H1 (cell line): ENCODE results near the gene ANK2. TPM values are rescaled to one million over a fixed set of nuclear protein-coding genes. Genes with fewer than 3 reads are reported as not detected.
A peak's percentile ranks its signal among the peaks of the same experiment; 100 is the strongest.

ENCODE experiments used
- CTCF ChIA-PET: fragments of 300-600 bp; sonication (Branson Sonifier 250); formaldehyde crosslinking; loops from one replicate; lab custom pipeline; 2021; ENCODE audit not compliant: partially characterized antibody; lab: Charles Lee
- POLR2A ChIA-PET: fragments of 300-600 bp; sonication (Branson Sonifier 250); formaldehyde crosslinking; loops from one replicate; lab custom pipeline; 2021; ENCODE audit warnings: inconsistent platforms; ENCODE audit not compliant: partially characterized antibody; lab: Charles Lee
- DNase-seq, 2 experiments: peaks; one replicate each; pipeline versions ENCODE4 v3.0.0 to v3.0.0-alpha.2; 2010 to 2022; ENCODE audit warnings: low spot score in 2 of 2, low read depth in 1 of 2, mixed read lengths in 1 of 2
- FAIRE-seq: peaks from 2 replicates; lab custom pipeline; 2011; peaks lifted over from hg19 to GRCh38; lab: Jason Lieb, UNC
- H2AFZ ChIP-seq: 2 replicates; pipeline ENCODE4 v1.8.1; 2012; ENCODE audit warnings: low read length, inconsistent platforms
- H2AK5ac ChIP-seq: 2 replicates; pipeline ENCODE4 v1.6.1; 2013; ENCODE audit warnings: low read depth, low read length
- H2BK120ac ChIP-seq: replicated peaks from 2 replicates; pipeline ENCODE3; 2013; ENCODE audit warnings: low read depth, low read length, inconsistent platforms
- H2BK12ac ChIP-seq: 2 replicates; pipeline ENCODE4 v1.6.1; 2013; ENCODE audit warnings: low read depth, low read length
- H2BK15ac ChIP-seq: 2 replicates; pipeline ENCODE4 v1.6.1; 2013; ENCODE audit warnings: low read length
- H2BK20ac ChIP-seq: 2 replicates; pipeline ENCODE4 v1.6.1; 2013; ENCODE audit warnings: low read length
- H2BK5ac ChIP-seq: 2 replicates; pipeline ENCODE4 v1.6.1; 2013; ENCODE audit warnings: low read depth, low read length
- H3K14ac ChIP-seq: 2 replicates; pipeline ENCODE4 v1.6.1; 2013; ENCODE audit warnings: inconsistent platforms; ENCODE audit not compliant: insufficient read length
- H3K18ac ChIP-seq: 2 replicates; pipeline ENCODE4 v1.6.1; 2013; ENCODE audit warnings: low read length; ENCODE audit errors: extremely low read depth
- H3K23ac ChIP-seq: 2 replicates; pipeline ENCODE4 v1.6.1; 2013; ENCODE audit warnings: inconsistent platforms; ENCODE audit not compliant: insufficient read length
- H3K23me2 ChIP-seq: 2 replicates; pipeline ENCODE4 v1.6.1; 2013; ENCODE audit warnings: low read depth, low read length
- H3K27ac ChIP-seq: 2 replicates; pipeline ENCODE4 v1.6.1; 2011; ENCODE audit warnings: low read depth, low read length, inconsistent platforms
- H3K27me3 ChIP-seq, 4 experiments: replicated peaks in 1 of 4; 1 replicate in 1 of 4; 2 replicates in 3 of 4; pipeline versions ENCODE4 v1.6.1 to v1.8.1; 2011 to 2013; ENCODE audit warnings: low read length in 3 of 4, mild to moderate bottlenecking in 3 of 4, inconsistent platforms in 2 of 4, mixed read lengths in 2 of 4, moderate library complexity in 1 of 4; ENCODE audit not compliant: control insufficient read depth in 3 of 4, insufficient read depth in 3 of 4; ENCODE audit errors: extremely low read depth in 1 of 4
- H3K36me3 ChIP-seq, 4 experiments: 2 replicates each; pipeline versions ENCODE4 v1.6.1 to v1.8.1; 2011 to 2013; ENCODE audit warnings: mild to moderate bottlenecking in 4 of 4, low read length in 3 of 4, moderate library complexity in 2 of 4, control low read depth in 1 of 4, inconsistent platforms in 1 of 4; ENCODE audit not compliant: insufficient read depth in 4 of 4, control insufficient read depth in 2 of 4
- H3K4ac ChIP-seq: replicated peaks from 2 replicates; pipeline ENCODE3; 2013; ENCODE audit warnings: low read length, low read depth, mixed read lengths, inconsistent platforms; ENCODE audit not compliant: insufficient read length
- H3K4me1 ChIP-seq, 4 experiments: replicated peaks in 1 of 4; 1 replicate in 1 of 4; 2 replicates in 3 of 4; pipeline versions ENCODE4 v1.6.1 to v1.8.1; 2011 to 2013; ENCODE audit warnings: low read length in 3 of 4, inconsistent platforms in 2 of 4, mixed read lengths in 1 of 4; ENCODE audit not compliant: insufficient read depth in 4 of 4, control insufficient read depth in 3 of 4
- H3K4me2 ChIP-seq, 2 experiments: 2 replicates each; pipeline versions ENCODE4 v1.6.1 to v1.8.1; 2011 to 2013; ENCODE audit warnings: low read depth in 2 of 2, low read length in 2 of 2, control low read depth in 1 of 2, inconsistent platforms in 1 of 2, mild to moderate bottlenecking in 1 of 2; ENCODE audit not compliant: insufficient read depth in 1 of 2
- H3K4me3 ChIP-seq, 4 experiments: fragments of 200-600, 300-600 bp in 1 of 4; sonication (generic), shearing (Covaris generic), sonication (Bioruptor Twin) in 1 of 4; 2 replicates each; pipeline versions ENCODE4 v1.5.1 to v1.8.1; 2011 to 2016; ENCODE audit warnings: low read length in 4 of 4, low read depth in 3 of 4, control low read depth in 2 of 4, inconsistent platforms in 2 of 4, mild to moderate bottlenecking in 2 of 4, mixed read lengths in 1 of 4, moderate library complexity in 1 of 4; ENCODE audit not compliant: insufficient read depth in 2 of 4; ENCODE audit errors: extremely low read depth in 1 of 4
- H3K56ac ChIP-seq: replicated peaks from 2 replicates; pipeline ENCODE3; 2013; ENCODE audit warnings: low read depth, mild to moderate bottlenecking, mixed read lengths, low read length, inconsistent platforms; ENCODE audit not compliant: insufficient read length
- H3K79me1 ChIP-seq: 2 replicates; pipeline ENCODE4 v1.6.1; 2013; ENCODE audit warnings: low read depth, low read length, control low read depth
- H3K79me2 ChIP-seq, 2 experiments: 2 replicates each; pipeline versions ENCODE4 v1.6.1 to v1.8.1; 2012 to 2013; ENCODE audit warnings: low read length in 2 of 2, mild to moderate bottlenecking in 2 of 2, inconsistent platforms in 1 of 2; ENCODE audit not compliant: insufficient read depth in 2 of 2, control insufficient read depth in 1 of 2
- H3K9ac ChIP-seq, 4 experiments: replicated peaks in 1 of 4; 1 replicate in 1 of 4; 2 replicates in 3 of 4; pipeline versions ENCODE4 v1.6.1 to v1.8.1; 2011 to 2013; ENCODE audit warnings: low read depth in 3 of 4, low read length in 3 of 4, control low read depth in 2 of 4, mild to moderate bottlenecking in 2 of 4, moderate library complexity in 2 of 4, inconsistent platforms in 1 of 4; ENCODE audit errors: extremely low read depth in 1 of 4
- H3K9me3 ChIP-seq, 2 experiments: 2 replicates each; pipeline versions ENCODE4 v1.6.1 to v1.8.1; 2012 to 2013; ENCODE audit warnings: mild to moderate bottlenecking in 2 of 2, moderate library complexity in 2 of 2, control low read depth in 1 of 2, inconsistent platforms in 1 of 2, low read depth in 1 of 2, low read length in 1 of 2, mixed read lengths in 1 of 2; ENCODE audit not compliant: insufficient read depth in 2 of 2
- H4K20me1 ChIP-seq, 2 experiments: replicated peaks in 1 of 2; 2 replicates each; pipeline versions ENCODE3 to v1.8.1; 2011 to 2013; ENCODE audit warnings: inconsistent platforms in 2 of 2, low read length in 2 of 2, mild to moderate bottlenecking in 1 of 2; ENCODE audit not compliant: insufficient read depth in 2 of 2, control insufficient read depth in 1 of 2
- H4K5ac ChIP-seq: 2 replicates; pipeline ENCODE4 v1.6.1; 2013; ENCODE audit warnings: low read length, low read depth, mixed read lengths, inconsistent platforms; ENCODE audit not compliant: insufficient read length
- H4K8ac ChIP-seq: 2 replicates; pipeline ENCODE4 v1.8.0; 2013; ENCODE audit warnings: mild to moderate bottlenecking, moderate library complexity, low read length, inconsistent platforms; ENCODE audit not compliant: insufficient read depth; ENCODE audit errors: extremely low read depth
- H4K91ac ChIP-seq: replicated peaks from 2 replicates; pipeline ENCODE3; 2013; ENCODE audit warnings: low read length, mixed read lengths, inconsistent platforms; ENCODE audit not compliant: insufficient read length
- BRCA1 ChIP-seq: IDR thresholded peaks from 2 replicates; pipeline ENCODE4 v1.6.1; 2012; ENCODE audit warnings: low read depth, low read length, improper control_type of control experiment
- CTBP2 ChIP-seq: IDR thresholded peaks from 2 replicates; pipeline ENCODE4 v1.7.0; 2011; ENCODE audit warnings: borderline replicate concordance, mild to moderate bottlenecking, moderate library complexity, mixed read lengths, low read length; ENCODE audit not compliant: insufficient read depth, insufficient read length
- HDAC2 ChIP-seq, 2 experiments: fragments of 300-600 bp in 1 of 2; sonication (generic) in 1 of 2; IDR thresholded peaks; 2 replicates each; pipeline ENCODE4 v1.6.1; 2011 to 2012; ENCODE audit warnings: low read depth in 2 of 2, low read length in 2 of 2, mild to moderate bottlenecking in 2 of 2, moderate library complexity in 2 of 2, borderline replicate concordance in 1 of 2, inconsistent platforms in 1 of 2
- RNF2 ChIP-seq: fragments of 200-900, 300-1000 bp; sonication (generic); IDR thresholded peaks from 2 replicates; pipeline ENCODE4 v1.7.1; 2016; ENCODE audit warnings: borderline replicate concordance, low read depth, mild to moderate bottlenecking, antibody characterized with exemption, low read length; ENCODE audit not compliant: poor library complexity, severe bottlenecking; ENCODE audit errors: missing control alignments
- TCF12 ChIP-seq: IDR thresholded peaks from 2 replicates; pipeline ENCODE4 v1.6.1; 2011; ENCODE audit warnings: low read depth, mild to moderate bottlenecking, low read length
- polyA plus RNA-seq, 7 experiments: library from polyadenylated mRNA; depleted of rRNA in 3 of 7; stranded (reverse) in 5 of 7; unstranded in 2 of 7; fragments of >200 nt in 5 of 7; fragments of 200-250 nt in 2 of 7; gene quantifications; 1 replicate in 5 of 7; 2 replicates in 1 of 7; 4 replicates in 1 of 7; pipeline versions ENCODE4 v1.2.1 to v1.2.3, GENCODE V29; 2011 to 2013; ENCODE audit warnings: missing spikeins in 2 of 7, mixed read lengths in 2 of 7
- total RNA-seq: library from RNA; stranded (reverse); fragmentation: NEBNext Ultra II Directional; extraction: Animal tissue kit (Norgen Biotek cat#: 25700); gene quantifications from 2 replicates; pipeline ENCODE4 v1.2.1, GENCODE V29; 2021
- TF ChIP-seq, protein P1 (sequence below): IDR thresholded peaks from 2 replicates; pipeline ENCODE4 v1.6.1; 2012; ENCODE audit warnings: low read length, inconsistent platforms

The ANK2 gene
- total and polyA plus RNA-seq, 2 of the 8 experiments (the other 6 are each of a cell fraction or from before 2014, with no cell fraction given): 14.2 to 35.1 TPM

DNA sequence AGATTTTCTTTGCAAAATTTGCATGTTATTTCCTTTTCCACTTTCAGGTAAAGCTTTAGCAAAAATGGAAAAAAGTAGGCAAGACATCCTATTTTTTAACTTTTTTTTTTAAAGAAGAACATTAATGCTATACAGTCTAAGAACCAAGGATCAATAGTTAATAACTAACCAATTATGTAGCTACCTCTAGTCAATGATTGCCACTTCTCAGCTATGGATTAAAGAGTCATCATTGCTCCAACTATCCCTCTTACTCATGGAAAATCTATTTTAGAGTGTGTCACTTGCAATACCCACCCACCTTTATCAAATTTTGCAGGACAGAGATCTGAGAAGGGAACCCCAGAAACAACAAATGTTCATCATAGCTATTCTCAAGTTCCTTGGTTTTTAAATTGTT, 223.1 kb downstream of the ANK2 start:
- Histone ChIP-seq H3K56ac (no peak overlapping the region), H3K79me1 (no peaks in the 10 kb centered on the region), H4K20me1 (no peaks in the 10 kb centered on the region), H3K14ac (no peak overlapping the region), H3K27me3 (no peaks in the 10 kb centered on the region), H3K9me3 (no peaks in the 10 kb centered on the region), H2BK15ac (no peak overlapping the region), H4K91ac (no peak overlapping the region), H2AFZ (no peak overlapping the region), H3K4me3 (no peak overlapping the region), H3K23ac (no peak overlapping the region), H3K23me2 (no peaks in the 10 kb centered on the region), H2AK5ac (no peak overlapping the region), H2BK20ac (no peak overlapping the region), H3K36me3 (peaks cover 0 to 20% (median 0%) of the 10 kb centered on the region in 4 experiments; a peak in 2 of 8 replicates), H3K4ac (no peak overlapping the region), H2BK5ac (no peak overlapping the region), H3K4me2 (no peak overlapping the region), H3K27ac (no peak overlapping the region), H4K8ac (no peak overlapping the region), H3K4me1 (peaks cover 6 to 19% (median 15%) of the 10 kb centered on the region in 4 experiments; a peak in 5 of 7 replicates), H2BK120ac (peak overlapping the region; percentile 93), H4K5ac (peak overlapping the region; percentile 67), H3K79me2 (no peaks in the 10 kb centered on the region), H3K9ac (no peak overlapping the region), H2BK12ac (no peak overlapping the region), H3K18ac (no peak overlapping the region; the same call in 1 of the 2 replicates)
- ChIA-PET CTCF (interaction anchor here (0.6 to 3.9 kb wide), 5 partner anchors 11 to 868 kb away, joined by 3 to 15 read pairs (median 5); no protein-coding TSS in a partner anchor), POLR2A (no interaction called here)
- no peak for DNase-seq
- TF ChIP-seq, protein P1, sequence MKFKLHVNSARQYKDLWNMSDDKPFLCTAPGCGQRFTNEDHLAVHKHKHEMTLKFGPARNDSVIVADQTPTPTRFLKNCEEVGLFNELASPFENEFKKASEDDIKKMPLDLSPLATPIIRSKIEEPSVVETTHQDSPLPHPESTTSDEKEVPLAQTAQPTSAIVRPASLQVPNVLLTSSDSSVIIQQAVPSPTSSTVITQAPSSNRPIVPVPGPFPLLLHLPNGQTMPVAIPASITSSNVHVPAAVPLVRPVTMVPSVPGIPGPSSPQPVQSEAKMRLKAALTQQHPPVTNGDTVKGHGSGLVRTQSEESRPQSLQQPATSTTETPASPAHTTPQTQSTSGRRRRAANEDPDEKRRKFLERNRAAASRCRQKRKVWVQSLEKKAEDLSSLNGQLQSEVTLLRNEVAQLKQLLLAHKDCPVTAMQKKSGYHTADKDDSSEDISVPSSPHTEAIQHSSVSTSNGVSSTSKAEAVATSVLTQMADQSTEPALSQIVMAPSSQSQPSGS: no peak
- no peak for TF ChIP-seq HDAC2 (IDR thresholded peaks at IDR 0.05; ENCODE audit: borderline replicate concordance in 1 of 2, low read depth in 2 of 2, low read length in 2 of 2)
- TF ChIP-seq RNF2: no peak
- no peak for TF ChIP-seq TCF12
- no peak for TF ChIP-seq BRCA1
- no peak for TF ChIP-seq CTBP2
- no peak for FAIRE-seq
